ENCODE measurements around the gene GPC3. TPM values are rescaled to one million over a fixed set of nuclear protein-coding genes. Genes with fewer than 3 reads are reported as not detected.

GPC3 gene
- total RNA-seq, 2 donors from 2014 or later = 1.9 to 2.0 TPM

DNA sequence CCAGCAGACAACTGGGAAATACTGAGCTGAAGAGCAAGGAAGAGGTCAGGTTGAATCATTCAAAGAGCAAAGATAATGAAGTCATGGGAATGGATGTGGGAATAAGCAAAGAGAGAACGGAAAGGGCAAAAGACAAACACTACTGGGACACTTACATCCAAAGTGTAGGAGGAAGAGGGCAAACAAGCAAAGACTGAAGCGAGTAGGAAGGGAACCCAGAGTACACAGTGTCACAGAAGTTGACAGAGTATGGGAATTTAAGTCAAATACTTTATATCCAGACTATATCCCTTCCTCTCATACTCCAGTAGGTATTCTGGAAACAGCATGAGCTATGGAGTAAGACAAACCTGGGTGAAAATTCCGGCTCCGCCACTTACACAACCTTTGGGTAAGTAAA is 12.5 kb downstream of the GPC3 start:
- H3K9ac ChIP-seq (ENCODE audit: low read depth in 2 of 2, low read length in 2 of 2) = no peak overlapping the region
- H3K27ac ChIP-seq = no peak overlapping the region
- TF ChIP-seq, protein P1, sequence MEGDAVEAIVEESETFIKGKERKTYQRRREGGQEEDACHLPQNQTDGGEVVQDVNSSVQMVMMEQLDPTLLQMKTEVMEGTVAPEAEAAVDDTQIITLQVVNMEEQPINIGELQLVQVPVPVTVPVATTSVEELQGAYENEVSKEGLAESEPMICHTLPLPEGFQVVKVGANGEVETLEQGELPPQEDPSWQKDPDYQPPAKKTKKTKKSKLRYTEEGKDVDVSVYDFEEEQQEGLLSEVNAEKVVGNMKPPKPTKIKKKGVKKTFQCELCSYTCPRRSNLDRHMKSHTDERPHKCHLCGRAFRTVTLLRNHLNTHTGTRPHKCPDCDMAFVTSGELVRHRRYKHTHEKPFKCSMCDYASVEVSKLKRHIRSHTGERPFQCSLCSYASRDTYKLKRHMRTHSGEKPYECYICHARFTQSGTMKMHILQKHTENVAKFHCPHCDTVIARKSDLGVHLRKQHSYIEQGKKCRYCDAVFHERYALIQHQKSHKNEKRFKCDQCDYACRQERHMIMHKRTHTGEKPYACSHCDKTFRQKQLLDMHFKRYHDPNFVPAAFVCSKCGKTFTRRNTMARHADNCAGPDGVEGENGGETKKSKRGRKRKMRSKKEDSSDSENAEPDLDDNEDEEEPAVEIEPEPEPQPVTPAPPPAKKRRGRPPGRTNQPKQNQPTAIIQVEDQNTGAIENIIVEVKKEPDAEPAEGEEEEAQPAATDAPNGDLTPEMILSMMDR (IDR thresholded peaks at IDR 0.05) = no peak
- H3K36me3 ChIP-seq = no peaks in the 10 kb centered on the region
- intact Hi-C loops (cut with DNase I) = no loop called here
- no peaks in the 10 kb centered on the region for H3K9me3 ChIP-seq
- no peaks in the 10 kb centered on the region for H3K4me1 ChIP-seq
- no peak for DNase-seq
- H3K4me3 ChIP-seq = no peak overlapping the region
- H3K27me3 ChIP-seq = no peaks in the 10 kb centered on the region

DNA sequence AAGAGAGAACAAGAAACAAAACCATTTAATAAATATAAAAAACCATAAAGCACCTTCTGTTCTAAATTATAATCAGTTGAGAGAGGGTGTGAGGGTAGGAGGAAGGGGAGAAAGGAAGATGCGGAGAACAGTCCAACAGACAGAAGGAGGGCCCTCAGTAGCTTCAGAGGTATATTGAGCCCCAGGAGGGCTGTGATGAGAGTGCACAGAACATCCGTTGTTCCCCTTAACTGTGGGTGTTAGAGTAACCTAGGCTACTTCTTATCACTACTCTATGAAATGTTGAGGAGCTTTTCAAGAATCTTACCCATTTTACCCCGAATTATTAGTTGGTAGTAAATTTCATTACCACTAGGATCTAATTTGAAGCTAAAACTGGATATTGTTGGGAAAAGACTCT is 13.8 kb downstream of the GPC3 start:
- no peak for DNase-seq
- Histone ChIP-seq H3K36me3 (no peaks in the 10 kb centered on the region), H3K9ac (ENCODE audit: low read depth in 2 of 2, low read length in 2 of 2) (no peak overlapping the region), H3K27ac (no peak overlapping the region), H3K4me1 (no peaks in the 10 kb centered on the region), H3K4me3 (no peak overlapping the region), H3K27me3 (no peaks in the 10 kb centered on the region), H3K9me3 (no peaks in the 10 kb centered on the region)
- intact Hi-C loops (cut with DNase I) = no loop called here
- TF ChIP-seq, protein P1 (IDR thresholded peaks at IDR 0.05) = no peak

DNA sequence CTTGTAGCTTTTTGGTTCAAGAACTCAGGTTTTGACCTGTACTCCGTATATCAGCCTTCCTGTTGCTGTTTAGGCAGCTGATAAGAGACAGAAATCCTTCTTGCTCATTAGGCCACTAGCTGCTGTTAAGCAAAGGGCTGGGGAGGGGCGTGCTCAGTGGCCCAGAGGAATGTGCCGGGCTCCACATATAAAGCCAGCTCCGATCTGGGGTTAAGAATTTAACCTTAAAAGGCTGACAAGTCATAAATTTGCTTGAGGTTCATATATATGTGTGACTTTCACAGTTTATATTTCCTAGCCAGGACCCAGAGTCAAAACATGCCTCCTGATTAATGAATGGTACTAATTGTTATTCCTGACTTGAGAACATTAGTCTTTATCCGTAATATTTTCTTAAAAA is 15.3 kb downstream of the GPC3 start:
- Histone ChIP-seq H3K27me3 (no peaks in the 10 kb centered on the region), H3K4me1 (no peaks in the 10 kb centered on the region), H3K4me3 (no peak overlapping the region), H3K9me3 (no peaks in the 10 kb centered on the region), H3K36me3 (no peaks in the 10 kb centered on the region), H3K27ac (no peak overlapping the region), H3K9ac (ENCODE audit: low read depth in 2 of 2, low read length in 2 of 2) (no peak overlapping the region)
- intact Hi-C loops (cut with DNase I) = no loop called here
- TF ChIP-seq, protein P1 (IDR thresholded peaks at IDR 0.05) = no peak
- DNase-seq = no peak

DNA sequence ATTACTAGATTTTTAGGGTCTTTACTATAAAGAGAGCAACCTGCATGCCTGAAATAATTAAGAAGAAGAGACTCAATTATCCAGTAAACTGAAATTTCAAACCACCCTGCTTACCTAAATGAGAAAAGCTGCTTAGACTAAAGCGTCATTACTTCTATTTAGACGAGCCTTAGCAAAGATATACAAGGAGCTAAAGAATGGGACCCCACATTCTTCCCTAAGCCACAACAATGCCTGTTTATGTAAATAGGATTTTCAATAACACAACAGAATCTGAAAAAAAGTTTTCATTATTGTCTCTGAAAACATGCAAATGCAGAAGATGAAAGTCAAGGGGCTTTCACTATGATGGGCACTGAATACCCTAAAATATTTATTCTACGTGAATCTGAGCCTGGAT is 16.2 kb downstream of the GPC3 start:
- Histone ChIP-seq H3K4me1 (no peaks in the 10 kb centered on the region), H3K27me3 (no peaks in the 10 kb centered on the region), H3K9ac (ENCODE audit: low read depth in 2 of 2, low read length in 2 of 2) (no peak overlapping the region), H3K4me3 (no peak overlapping the region), H3K27ac (no peak overlapping the region), H3K9me3 (no peaks in the 10 kb centered on the region), H3K36me3 (no peaks in the 10 kb centered on the region)
- TF ChIP-seq, protein P1 (IDR thresholded peaks at IDR 0.05) = no peak
- no peak for DNase-seq
- intact Hi-C loops (cut with DNase I) = no loop called here

DNA sequence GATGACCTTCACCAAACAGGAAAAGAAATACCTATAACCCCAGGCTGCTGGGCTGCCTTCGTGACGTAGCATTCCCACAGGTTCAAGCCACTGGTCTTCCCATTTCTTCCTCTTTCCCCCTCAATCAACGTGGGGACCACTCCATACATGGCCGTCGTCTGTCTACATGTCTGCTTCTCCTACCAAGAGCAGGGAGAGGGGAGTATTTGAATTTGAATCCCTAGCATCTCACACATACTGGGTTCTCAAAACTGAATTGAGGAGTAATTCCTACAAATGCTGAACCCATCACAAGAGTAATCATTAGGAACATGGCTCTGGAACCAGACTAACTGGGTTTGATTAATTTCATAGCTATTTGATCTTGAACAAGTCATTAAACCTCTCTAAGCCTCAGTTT is 17.3 kb downstream of the GPC3 start:
- intact Hi-C loops (cut with DNase I) = no loop called here
- no peaks in the 10 kb centered on the region for H3K27me3 ChIP-seq

More for the DNA sequence above, 17.3 kb downstream of the GPC3 start:
- no peaks in the 10 kb centered on the region for H3K9me3 ChIP-seq
- no peak overlapping the region for H3K4me3 ChIP-seq
- H3K9ac ChIP-seq (ENCODE audit: low read depth in 2 of 2, low read length in 2 of 2) = no peak overlapping the region
- no peak overlapping the region for H3K27ac ChIP-seq
- TF ChIP-seq, protein P1 (IDR thresholded peaks at IDR 0.05) = no peak
- H3K36me3 ChIP-seq = no peaks in the 10 kb centered on the region
- H3K4me1 ChIP-seq = no peaks in the 10 kb centered on the region
- no peak for DNase-seq
